Measurements from ENCODE around the gene ARVCF.

The ARVCF gene

GRCh38 chr22:19942157-19943081 is 74.2 kb downstream of the ARVCF start:
- Histone ChIP-seq H3K27ac (peak overlapping the region; percentile 96 to 98), H3K4me1 (peaks cover 2 to 57% (median 38%) of the 10 kb centered on the region in 4 donors), H3K4me3 (peak overlapping the region; percentile 79 to 99), H3K9me3 (no peaks in the 10 kb centered on the region), H3K36me3 (no peaks in the 10 kb centered on the region), H3K27me3 (no peaks in the 10 kb centered on the region)
- DNase-seq: peak; percentile 73 to 75
- intact Hi-C loops (cut with DNase I; ENCODE audit: low total_unique reads): no loop called here
- TF ChIP-seq CTCF (IDR thresholded peaks at IDR 0.05): no peak

GRCh38 chr22:19941365-19942082 is 75.1 kb downstream of the ARVCF start, which contains the start of the genes COMT and TXNRD2:
TSS of gene COMT (plus strand) at chr22:19941772. CDS start at chr22:19962527, 20,755 bp downstream.
TSS of gene TXNRD2 (minus strand) at chr22:19941818. CDS start at chr22:19941803, 15 bp downstream.
- TF ChIP-seq CTCF (IDR thresholded peaks at IDR 0.05): no peak
- no peaks in the 10 kb centered on the region for H3K36me3 ChIP-seq
- intact Hi-C loops (cut with DNase I; ENCODE audit: low total_unique reads): no loop called here
- H3K27me3 ChIP-seq: no peaks in the 10 kb centered on the region
- peak within 1 kb of the TSS; percentile 79 to 99 for H3K4me3 ChIP-seq
- H3K4me1 ChIP-seq: peaks cover 0 to 48% (median 32%) of the 10 kb centered on the region in 4 donors
- peak; percentile 61 to 86 for DNase-seq
- peak within 1 kb of the TSS; percentile 96 to 98 for H3K27ac ChIP-seq
- no peaks in the 10 kb centered on the region for H3K9me3 ChIP-seq

DNA sequence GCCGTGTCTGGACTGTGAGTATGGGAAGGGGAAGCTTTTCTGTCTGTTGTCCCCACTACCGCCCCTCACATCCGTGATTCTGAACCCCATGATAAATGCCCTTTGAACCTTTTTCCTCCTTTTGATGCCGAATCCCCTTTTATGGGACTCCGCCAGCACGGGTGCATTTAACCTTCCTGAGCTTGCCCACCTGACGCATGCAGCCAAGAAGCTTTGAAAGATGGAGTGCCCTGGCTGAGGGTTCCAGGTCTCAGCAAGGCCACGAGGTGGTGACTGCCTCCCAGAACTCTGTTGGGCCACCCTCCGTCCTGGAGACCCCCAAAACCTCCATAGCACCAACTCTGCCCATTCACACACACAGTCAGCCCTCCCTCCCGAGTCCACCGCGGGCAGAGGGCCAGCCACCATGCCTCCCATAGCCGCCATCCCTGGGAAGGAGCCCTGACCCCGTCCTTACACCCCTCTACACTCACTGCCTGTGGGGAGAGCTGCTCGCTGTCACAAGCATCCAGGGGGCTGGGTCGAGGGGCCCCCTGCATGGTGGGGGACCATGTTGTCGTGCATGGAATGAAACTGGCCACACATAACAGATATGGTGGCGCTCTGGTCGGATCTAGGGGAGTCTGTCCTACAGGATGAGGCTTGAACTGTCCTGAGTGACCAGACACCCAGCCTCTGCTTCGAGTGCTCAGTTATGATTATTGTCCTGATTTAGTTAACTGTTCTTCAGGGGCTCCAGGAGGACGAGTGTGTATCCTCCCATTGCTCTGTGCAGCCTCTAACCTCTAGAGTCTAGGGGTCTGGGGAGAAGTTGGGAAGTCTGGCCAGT is 75.9 kb downstream of the ARVCF start:
- intact Hi-C loops (cut with DNase I; ENCODE audit: low total_unique reads): no loop called here
- Histone ChIP-seq H3K4me1 (peaks cover 0 to 40% (median 30%) of the 10 kb centered on the region in 4 donors), H3K27ac (peak overlapping the region; percentile 96 to 98), H3K27me3 (no peaks in the 10 kb centered on the region), H3K36me3 (peaks cover 0 to 2% (median 0%) of the 10 kb centered on the region in 3 donors), H3K9me3 (no peaks in the 10 kb centered on the region), H3K4me3 (peak overlapping the region; percentile 79 to 99)
- TF ChIP-seq CTCF (IDR thresholded peaks at IDR 0.05): no peak
- no peak for DNase-seq

DNA sequence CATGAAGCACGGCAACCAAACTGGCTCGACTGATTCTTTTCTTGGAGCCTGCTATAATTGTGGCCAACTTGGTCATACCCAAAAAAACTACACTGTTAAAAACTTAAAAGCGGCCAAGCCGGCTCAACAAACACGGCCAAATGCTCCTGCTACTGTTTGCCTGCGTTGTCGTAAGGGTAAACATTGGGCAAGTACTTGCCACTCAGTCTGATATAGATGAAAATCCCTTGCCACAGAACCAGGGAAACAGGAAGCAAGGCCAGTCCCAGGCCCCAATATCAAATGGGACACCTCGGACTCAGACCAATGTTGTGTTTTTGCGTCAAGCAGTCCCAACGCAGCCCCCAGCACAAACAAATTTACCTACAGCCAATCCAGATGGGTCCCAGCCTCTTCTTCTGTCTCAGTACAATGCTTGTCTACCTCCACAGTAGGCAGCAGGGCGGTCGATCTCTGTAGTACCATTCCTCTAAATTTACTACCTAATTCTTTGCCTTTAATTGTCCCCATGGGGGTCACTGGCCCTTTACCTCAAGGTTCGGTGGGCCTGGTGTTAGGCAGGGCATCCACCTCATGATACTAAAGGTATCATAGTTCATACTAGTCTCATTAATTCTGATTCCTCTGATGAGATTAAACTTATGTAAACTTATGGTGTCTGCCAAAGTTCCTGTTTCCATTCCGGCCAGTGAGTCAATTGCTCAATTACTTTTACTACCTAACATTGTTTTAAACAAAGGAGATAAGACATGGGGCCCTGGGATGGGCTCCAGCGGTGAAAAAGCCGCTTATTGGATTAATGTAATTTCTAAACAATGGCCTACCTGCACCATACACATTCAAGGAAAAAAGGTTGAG is 78.8 kb downstream of the ARVCF start:
- H3K4me1 ChIP-seq: peaks cover 0 to 23% (median 10%) of the 10 kb centered on the region in 4 donors
- DNase-seq: no peak
- H3K36me3 ChIP-seq: peaks cover 0 to 9% (median 0%) of the 10 kb centered on the region in 3 donors
- no peak for TF ChIP-seq CTCF (IDR thresholded peaks at IDR 0.05)
- no peak overlapping the region for H3K4me3 ChIP-seq
- H3K9me3 ChIP-seq: no peaks in the 10 kb centered on the region
- H3K27ac ChIP-seq: no peak overlapping the region
- H3K27me3 ChIP-seq: no peaks in the 10 kb centered on the region
- intact Hi-C loops (cut with DNase I; ENCODE audit: low total_unique reads): no loop called here
